ENCODE measurements around the gene GALNT17.

Gene GALNT17

GRCh38 chr7:71486414-71486813 lies 354.5 kb downstream of the GALNT17 start:
- no peak overlapping the region for H3K27ac ChIP-seq
- no peak for DNase-seq (ENCODE audit: low read depth, low spot score)
- H3K9me3 ChIP-seq (ENCODE audit: low read depth, low read length) = no peaks in the 10 kb centered on the region
- no peak overlapping the region for H3K4me3 ChIP-seq
- no peak overlapping the region for H3K9ac ChIP-seq (ENCODE audit: insufficient read length)
- TF ChIP-seq POLR2AphosphoS5 (IDR thresholded peaks at IDR 0.05; ENCODE audit: borderline replicate concordance, low read depth, low read length) (no peak), FOXP2 (optimal IDR thresholded peaks at IDR 0.05; ENCODE audit: control extremely low read depth, extremely low read length, insufficient read depth) (no peak)
- no peaks in the 10 kb centered on the region for H3K36me3 ChIP-seq (ENCODE audit: insufficient read depth, low read length)

GRCh38 chr7:71486856-71487628 lies 355.1 kb downstream of the GALNT17 start:
- DNase-seq (ENCODE audit: low read depth, low spot score) = no peak

DNA sequence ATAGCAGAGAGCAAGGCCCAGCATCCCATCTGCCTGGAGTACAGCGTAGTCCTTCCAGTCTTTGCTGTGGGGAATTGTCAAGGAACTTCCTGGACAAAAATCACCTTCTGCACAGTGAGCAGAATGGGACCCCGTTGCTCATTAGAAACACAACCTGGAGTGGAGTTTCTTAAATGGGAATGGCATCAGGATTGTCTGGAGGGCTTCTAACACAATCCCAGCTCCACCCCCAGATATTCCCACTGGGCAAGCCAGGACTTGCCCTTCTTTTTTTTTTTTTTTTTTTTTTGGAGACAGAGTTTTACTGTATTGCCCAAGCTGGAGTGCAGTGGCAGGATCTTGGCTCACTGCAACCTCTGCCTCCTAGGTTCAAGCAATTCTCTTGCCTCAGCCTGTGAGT lies 356.4 kb downstream of the GALNT17 start:
- H3K27ac ChIP-seq = no peak overlapping the region
- no peaks in the 10 kb centered on the region for H3K9me3 ChIP-seq (ENCODE audit: low read depth, low read length)
- no peak for DNase-seq (ENCODE audit: low read depth, low spot score)
- no peak overlapping the region for H3K9ac ChIP-seq (ENCODE audit: insufficient read length)
- TF ChIP-seq POLR2AphosphoS5 (IDR thresholded peaks at IDR 0.05; ENCODE audit: borderline replicate concordance, low read depth, low read length) = no peak
- no peak for TF ChIP-seq EZH2 (IDR thresholded peaks at IDR 0.05)
- no peak for TF ChIP-seq FOXP2 (optimal IDR thresholded peaks at IDR 0.05; ENCODE audit: control extremely low read depth, extremely low read length, insufficient read depth)
- no peak overlapping the region for H3K4me3 ChIP-seq
- no peaks in the 10 kb centered on the region for H3K36me3 ChIP-seq (ENCODE audit: insufficient read depth, low read length)

More at GRCh38 chr7:71486856-71487628, 355.1 kb downstream of the GALNT17 start:
- no peaks in the 10 kb centered on the region for H3K36me3 ChIP-seq (ENCODE audit: insufficient read depth, low read length)
- no peaks in the 10 kb centered on the region for H3K9me3 ChIP-seq (ENCODE audit: low read depth, low read length)
- no peak overlapping the region for H3K9ac ChIP-seq (ENCODE audit: insufficient read length)
- TF ChIP-seq EZH2 (IDR thresholded peaks at IDR 0.05) (no peak), FOXP2 (optimal IDR thresholded peaks at IDR 0.05; ENCODE audit: control extremely low read depth, extremely low read length, insufficient read depth) (no peak), POLR2AphosphoS5 (IDR thresholded peaks at IDR 0.05; ENCODE audit: borderline replicate concordance, low read depth, low read length) (no peak)
- H3K27ac ChIP-seq = no peak overlapping the region
- H3K4me3 ChIP-seq = no peak overlapping the region

GRCh38 chr7:71491336-71491735 lies 359.4 kb downstream of the GALNT17 start:
- H3K27ac ChIP-seq = no peak overlapping the region
- no peaks in the 10 kb centered on the region for H3K9me3 ChIP-seq (ENCODE audit: low read depth, low read length)
- TF ChIP-seq POLR2AphosphoS5 (IDR thresholded peaks at IDR 0.05; ENCODE audit: borderline replicate concordance, low read depth, low read length) = no peak
- no peak for TF ChIP-seq EZH2 (IDR thresholded peaks at IDR 0.05)
- TF ChIP-seq FOXP2 (optimal IDR thresholded peaks at IDR 0.05; ENCODE audit: control extremely low read depth, extremely low read length, insufficient read depth) = no peak
- H3K4me3 ChIP-seq = no peak overlapping the region
- no peaks in the 10 kb centered on the region for H3K36me3 ChIP-seq (ENCODE audit: insufficient read depth, low read length)
- H3K9ac ChIP-seq (ENCODE audit: insufficient read length) = no peak overlapping the region
- DNase-seq (ENCODE audit: low read depth, low spot score) = no peak

DNA sequence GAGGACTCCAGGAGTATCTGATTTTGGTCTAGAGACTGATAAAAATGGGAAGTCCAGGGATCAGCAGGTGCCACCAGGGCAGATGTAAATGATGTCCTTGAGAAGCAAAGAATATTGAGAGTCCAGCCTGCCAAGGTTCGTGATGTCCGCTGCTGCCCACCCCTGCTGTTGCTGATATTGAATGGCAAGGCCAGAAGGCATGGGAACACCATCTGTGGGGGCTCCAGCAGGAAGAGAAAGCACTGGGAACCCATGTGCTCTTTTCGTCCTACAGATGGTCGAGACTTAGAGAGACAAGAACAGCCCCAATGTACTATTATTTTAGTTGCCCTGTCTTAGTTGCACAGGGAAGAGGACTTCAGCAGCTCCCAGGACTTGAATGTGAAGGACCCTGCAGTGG lies 363.9 kb downstream of the GALNT17 start:
- no peaks in the 10 kb centered on the region for H3K9me3 ChIP-seq (ENCODE audit: low read depth, low read length)
- H3K4me3 ChIP-seq = no peak overlapping the region
- no peak overlapping the region for H3K27ac ChIP-seq
- H3K9ac ChIP-seq (ENCODE audit: insufficient read length) = no peak overlapping the region
- no peak for DNase-seq (ENCODE audit: low read depth, low spot score)
- no peaks in the 10 kb centered on the region for H3K36me3 ChIP-seq (ENCODE audit: insufficient read depth, low read length)
- TF ChIP-seq POLR2AphosphoS5 (IDR thresholded peaks at IDR 0.05; ENCODE audit: borderline replicate concordance, low read depth, low read length) (no peak), FOXP2 (optimal IDR thresholded peaks at IDR 0.05; ENCODE audit: control extremely low read depth, extremely low read length, insufficient read depth) (no peak), EZH2 (IDR thresholded peaks at IDR 0.05) (no peak)

GRCh38 chr7:71497256-71497946 lies 365.5 kb downstream of the GALNT17 start:
- no peak overlapping the region for H3K27ac ChIP-seq
- H3K36me3 ChIP-seq (ENCODE audit: insufficient read depth, low read length) = no peaks in the 10 kb centered on the region; the same call in 1 of the 2 replicates
- no peak overlapping the region for H3K4me3 ChIP-seq
- TF ChIP-seq EZH2 (IDR thresholded peaks at IDR 0.05) = no peak
- TF ChIP-seq POLR2AphosphoS5 (IDR thresholded peaks at IDR 0.05; ENCODE audit: borderline replicate concordance, low read depth, low read length) = no peak
- TF ChIP-seq FOXP2 (optimal IDR thresholded peaks at IDR 0.05; ENCODE audit: control extremely low read depth, extremely low read length, insufficient read depth) = no peak
- no peaks in the 10 kb centered on the region for H3K9me3 ChIP-seq (ENCODE audit: low read depth, low read length)
- H3K9ac ChIP-seq (ENCODE audit: insufficient read length) = no peak overlapping the region
- DNase-seq (ENCODE audit: low read depth, low spot score) = no peak

DNA sequence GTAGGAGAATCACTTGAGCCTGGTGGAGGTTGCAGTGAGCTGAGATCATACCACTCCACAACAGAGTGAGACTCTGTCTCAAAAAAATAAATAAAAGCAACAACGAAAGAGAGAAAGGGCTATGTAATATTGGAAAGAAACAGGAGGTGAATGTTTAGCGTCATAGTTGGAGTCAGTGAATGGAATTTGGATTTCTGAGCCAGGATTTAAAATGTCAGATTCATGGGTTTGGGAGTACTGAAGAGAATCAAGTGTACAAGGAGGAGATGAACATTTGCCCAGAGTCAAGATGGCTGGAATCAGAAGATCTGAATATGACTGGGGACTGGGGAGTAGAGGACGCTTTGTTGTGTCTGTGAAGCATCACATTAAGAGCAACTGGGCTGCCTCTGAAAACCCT lies 366.4 kb downstream of the GALNT17 start:
- no peak for DNase-seq (ENCODE audit: low read depth, low spot score)
- Histone ChIP-seq H3K9ac (ENCODE audit: insufficient read length) (no peak overlapping the region), H3K9me3 (ENCODE audit: low read depth, low read length) (no peaks in the 10 kb centered on the region), H3K36me3 (ENCODE audit: insufficient read depth, low read length) (no peaks in the 10 kb centered on the region; the same call in 1 of the 2 replicates), H3K4me3 (no peak overlapping the region), H3K27ac (no peak overlapping the region)
- TF ChIP-seq POLR2AphosphoS5 (IDR thresholded peaks at IDR 0.05; ENCODE audit: borderline replicate concordance, low read depth, low read length) (no peak), FOXP2 (optimal IDR thresholded peaks at IDR 0.05; ENCODE audit: control extremely low read depth, extremely low read length, insufficient read depth) (no peak), EZH2 (IDR thresholded peaks at IDR 0.05) (no peak)

GRCh38 chr7:71504697-71505441 lies 372.9 kb downstream of the GALNT17 start:
- Histone ChIP-seq H3K4me3 (no peak overlapping the region), H3K9me3 (ENCODE audit: low read depth, low read length) (no peaks in the 10 kb centered on the region), H3K9ac (ENCODE audit: insufficient read length) (no peak overlapping the region), H3K36me3 (ENCODE audit: insufficient read depth, low read length) (no peaks in the 10 kb centered on the region; the same call in 1 of the 2 replicates), H3K27ac (no peak overlapping the region)
- no peak for DNase-seq (ENCODE audit: low read depth, low spot score)
- TF ChIP-seq EZH2 (IDR thresholded peaks at IDR 0.05) (no peak), POLR2AphosphoS5 (IDR thresholded peaks at IDR 0.05; ENCODE audit: borderline replicate concordance, low read depth, low read length) (no peak), FOXP2 (optimal IDR thresholded peaks at IDR 0.05; ENCODE audit: control extremely low read depth, extremely low read length, insufficient read depth) (no peak)
